MM.1S (cell line): Measurements from ENCODE around the gene CLEC14A.

Experiments used
- CTCF ChIP-seq: fragments of 300-600 bp; sonication (generic); IDR thresholded peaks from 2 replicates; pipeline ENCODE4 v1.5.1; 2016; ENCODE audit warnings: antibody characterized with exemption, low read length, mixed read lengths
- EZH2 ChIP-seq: fragments of 300-600 bp; sonication (generic); optimal IDR thresholded peaks from 2 replicates; pipeline ENCODE3; 2017; ENCODE audit warnings: low read depth, mild to moderate bottlenecking, antibody characterized with exemption, low read length, mixed read lengths

DNA sequence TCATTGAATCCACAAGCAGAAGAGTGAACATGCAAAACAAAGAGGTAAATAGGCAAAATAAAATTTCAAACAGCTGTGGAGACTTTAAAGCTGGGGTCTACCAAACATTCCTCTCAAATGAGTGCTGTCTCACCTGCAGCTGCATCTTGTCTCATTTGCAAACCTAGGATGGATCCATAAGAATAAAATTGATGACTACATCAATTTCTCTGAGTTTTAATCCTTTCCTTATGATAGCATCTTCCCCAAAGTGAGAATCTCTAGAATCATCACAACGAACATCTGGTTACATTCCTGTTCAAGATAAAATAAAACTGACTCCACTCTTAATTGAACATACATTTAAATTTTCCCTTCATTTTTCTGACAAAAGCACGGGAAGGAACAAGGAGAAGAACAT is 29.9 kb downstream of the CLEC14A start:
- TF ChIP-seq CTCF (no peak), EZH2 (no peak)
